ENCODE results near the gene TNC. TPM values are rescaled to one million over a fixed set of nuclear protein-coding genes. Genes with fewer than 3 reads are reported as not detected.
A peak's percentile ranks its signal among the peaks of the same experiment; 100 is the strongest.

TNC gene
- total RNA-seq, 6 experiments from 2014 or later, result 51.6 to 86.3 (median 70.4) TPM

DNA sequence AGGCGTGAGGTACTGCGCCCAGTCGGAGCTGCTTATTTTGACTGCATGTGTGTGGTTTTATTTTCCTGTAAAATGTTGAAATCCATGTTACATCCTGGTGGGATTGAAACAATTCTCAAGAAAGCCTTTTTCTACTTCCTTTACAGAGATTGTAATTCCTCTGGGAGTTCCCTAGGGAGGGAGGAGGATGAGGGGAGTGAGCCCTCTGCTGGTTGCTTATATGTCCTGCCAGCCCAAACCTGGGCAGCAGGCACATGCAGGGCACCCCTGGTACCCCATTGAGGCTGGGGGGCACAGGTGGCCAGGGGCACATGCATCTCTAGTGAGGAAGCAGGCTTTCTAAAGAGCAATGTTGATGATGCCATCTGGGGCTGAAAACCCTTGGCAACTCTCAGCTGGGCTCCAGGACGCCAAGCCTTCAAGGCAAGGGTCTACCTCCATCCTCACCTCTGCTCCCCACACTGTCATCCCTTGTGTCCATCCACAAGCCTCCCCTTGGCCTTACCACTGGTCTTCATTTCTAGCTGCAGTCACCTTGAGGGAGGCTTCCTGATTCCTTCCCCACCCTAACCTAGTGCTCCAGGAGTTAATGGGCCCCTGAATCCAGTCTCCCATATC lies 102.8 kb downstream of the TNC start:
- Mint-ChIP-seq H3K9me3 (no peaks in the 10 kb centered on the region), H3K4me3 (no peak overlapping the region), H3K27ac (no peak overlapping the region), H3K4me1 (ENCODE audit: low read depth) (peaks cover 34% of the 10 kb centered on the region), H3K36me3 (ENCODE audit: low read depth) (peaks cover 5% of the 10 kb centered on the region), H3K27me3 (ENCODE audit: insufficient read depth) (peaks cover 13% of the 10 kb centered on the region)
- TF ChIP-seq, protein P1, sequence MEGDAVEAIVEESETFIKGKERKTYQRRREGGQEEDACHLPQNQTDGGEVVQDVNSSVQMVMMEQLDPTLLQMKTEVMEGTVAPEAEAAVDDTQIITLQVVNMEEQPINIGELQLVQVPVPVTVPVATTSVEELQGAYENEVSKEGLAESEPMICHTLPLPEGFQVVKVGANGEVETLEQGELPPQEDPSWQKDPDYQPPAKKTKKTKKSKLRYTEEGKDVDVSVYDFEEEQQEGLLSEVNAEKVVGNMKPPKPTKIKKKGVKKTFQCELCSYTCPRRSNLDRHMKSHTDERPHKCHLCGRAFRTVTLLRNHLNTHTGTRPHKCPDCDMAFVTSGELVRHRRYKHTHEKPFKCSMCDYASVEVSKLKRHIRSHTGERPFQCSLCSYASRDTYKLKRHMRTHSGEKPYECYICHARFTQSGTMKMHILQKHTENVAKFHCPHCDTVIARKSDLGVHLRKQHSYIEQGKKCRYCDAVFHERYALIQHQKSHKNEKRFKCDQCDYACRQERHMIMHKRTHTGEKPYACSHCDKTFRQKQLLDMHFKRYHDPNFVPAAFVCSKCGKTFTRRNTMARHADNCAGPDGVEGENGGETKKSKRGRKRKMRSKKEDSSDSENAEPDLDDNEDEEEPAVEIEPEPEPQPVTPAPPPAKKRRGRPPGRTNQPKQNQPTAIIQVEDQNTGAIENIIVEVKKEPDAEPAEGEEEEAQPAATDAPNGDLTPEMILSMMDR (IDR thresholded peaks at IDR 0.05), result peak; percentile 90
- peak; percentile 40 for DNase-seq

DNA sequence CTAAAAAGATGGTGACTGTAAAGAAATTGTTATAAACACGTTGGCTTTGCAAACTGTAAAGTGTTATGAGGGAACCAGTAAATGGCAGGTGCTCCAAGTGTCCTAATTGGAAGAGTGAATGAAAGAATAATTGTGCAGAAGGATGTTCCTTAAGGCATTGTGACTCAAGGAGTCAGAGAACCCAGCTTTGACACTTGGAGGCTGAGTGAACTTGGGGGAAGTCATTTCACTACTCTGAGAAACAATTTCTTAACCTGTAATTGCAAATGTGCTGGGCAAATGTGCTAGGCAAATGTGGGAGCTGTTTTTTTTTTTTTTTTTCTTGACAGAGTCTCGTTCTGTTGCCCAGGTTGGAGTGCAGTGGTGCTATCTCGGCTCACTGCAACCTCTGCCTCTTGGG lies 103.5 kb downstream of the TNC start:
- TF ChIP-seq, protein P1 (IDR thresholded peaks at IDR 0.05), result no peak
- H3K4me3 Mint-ChIP-seq, result no peak overlapping the region
- H3K27ac Mint-ChIP-seq, result no peak overlapping the region

DNA sequence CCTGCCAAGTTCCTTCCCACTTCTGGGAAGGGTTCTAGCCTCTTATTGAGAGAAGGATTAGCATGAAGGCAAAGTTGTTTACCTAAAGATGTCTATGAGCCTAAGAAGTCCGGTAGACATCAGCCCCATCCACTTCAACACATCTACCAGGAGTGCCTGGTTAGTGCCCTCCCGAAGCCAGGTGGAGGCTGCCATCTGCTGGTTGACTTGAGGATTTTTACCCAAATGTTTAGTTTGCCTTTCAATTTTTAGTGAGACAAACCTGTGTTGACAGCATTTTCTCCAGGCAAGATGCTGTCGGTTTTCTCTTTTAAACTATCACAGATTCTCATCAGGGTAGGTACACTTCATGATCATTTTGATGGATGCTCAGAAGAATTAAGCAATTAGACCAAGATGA lies 104.0 kb downstream of the TNC start:
- Mint-ChIP-seq H3K27me3 (ENCODE audit: insufficient read depth) (peaks cover 10% of the 10 kb centered on the region), H3K27ac (no peak overlapping the region), H3K4me3 (no peak overlapping the region), H3K9me3 (no peaks in the 10 kb centered on the region), H3K4me1 (ENCODE audit: low read depth) (peaks cover 37% of the 10 kb centered on the region), H3K36me3 (ENCODE audit: low read depth) (no peaks in the 10 kb centered on the region)
- TF ChIP-seq, protein P1 (IDR thresholded peaks at IDR 0.05), result peak; percentile 96
- peak; percentile 66 for DNase-seq

More for the DNA sequence above, 103.5 kb downstream of the TNC start:
- H3K36me3 Mint-ChIP-seq (ENCODE audit: low read depth), result peaks cover 4% of the 10 kb centered on the region
- no peaks in the 10 kb centered on the region for H3K9me3 Mint-ChIP-seq
- peaks cover 13% of the 10 kb centered on the region for H3K27me3 Mint-ChIP-seq (ENCODE audit: insufficient read depth)
- peaks cover 37% of the 10 kb centered on the region for H3K4me1 Mint-ChIP-seq (ENCODE audit: low read depth)
- DNase-seq, result no peak

DNA sequence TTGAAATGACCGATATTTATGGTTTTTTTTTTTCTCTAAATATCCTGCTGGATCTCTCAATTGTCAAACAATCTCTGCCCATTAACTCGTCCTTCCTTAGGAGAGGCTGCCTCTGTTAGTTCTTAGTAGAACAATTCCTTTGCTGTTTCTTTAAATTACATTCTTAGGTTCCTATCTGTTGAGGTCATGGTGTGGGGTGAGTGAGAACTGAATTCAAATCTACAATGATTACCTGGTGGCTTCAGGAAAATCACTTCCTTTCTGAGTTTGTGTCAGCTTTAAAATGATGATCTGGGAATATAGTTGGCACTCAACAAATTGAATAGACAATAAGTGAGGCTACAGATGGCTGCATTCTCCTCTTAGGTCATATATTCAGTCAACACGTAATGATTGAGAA lies 105.5 kb downstream of the TNC start:
- Mint-ChIP-seq H3K4me3 (no peak overlapping the region), H3K36me3 (ENCODE audit: low read depth) (no peaks in the 10 kb centered on the region), H3K27ac (no peak overlapping the region), H3K4me1 (ENCODE audit: low read depth) (peaks cover 35% of the 10 kb centered on the region), H3K27me3 (ENCODE audit: insufficient read depth) (peaks cover 9% of the 10 kb centered on the region), H3K9me3 (no peaks in the 10 kb centered on the region)
- TF ChIP-seq, protein P1 (IDR thresholded peaks at IDR 0.05), result no peak
- DNase-seq, result no peak

DNA sequence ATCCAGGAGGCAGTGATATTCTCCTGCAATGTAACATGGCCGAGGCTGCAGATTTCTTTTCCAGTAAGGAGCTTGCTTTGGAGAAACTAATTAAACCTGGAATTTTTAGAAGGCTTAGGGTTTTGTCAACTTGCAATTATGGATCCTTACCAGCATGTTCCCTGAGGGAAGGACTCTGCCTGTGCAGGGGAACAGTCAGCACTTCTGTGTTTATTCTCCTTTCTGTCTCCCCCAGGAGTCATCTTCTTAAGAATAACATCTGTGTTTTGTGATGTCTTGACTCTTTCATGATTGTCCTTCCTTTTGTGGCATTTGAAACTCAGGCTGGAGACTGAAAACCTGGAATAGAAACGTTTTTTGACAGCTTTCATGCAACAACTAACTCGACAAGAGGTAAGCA lies 107.1 kb downstream of the TNC start:
- H3K9me3 Mint-ChIP-seq, result no peaks in the 10 kb centered on the region
- no peak overlapping the region for H3K4me3 Mint-ChIP-seq
- H3K36me3 Mint-ChIP-seq (ENCODE audit: low read depth), result no peaks in the 10 kb centered on the region

More for the DNA sequence above, 107.1 kb downstream of the TNC start:
- no peak for DNase-seq
- TF ChIP-seq, protein P1 (IDR thresholded peaks at IDR 0.05), result no peak
- Mint-ChIP-seq H3K4me1 (ENCODE audit: low read depth) (peaks cover 51% of the 10 kb centered on the region), H3K27me3 (ENCODE audit: insufficient read depth) (peaks cover 9% of the 10 kb centered on the region), H3K27ac (no peak overlapping the region)

Data from HFFc6 (cell line).